Stimulated activated CD8-positive, alpha-beta memory T cell treated with anti-CD3 and anti-CD28 coated beads, Interleukin-12 subunit alpha, Interleukin-12 subunit beta, amount 100 ng/mL, for 1 hour (primary cell): Measurements from ENCODE around the gene RASA3.

Experiments used
- DNase-seq: peaks from one replicate; pipeline ENCODE4 v3.0.0-alpha.2; 2020; ENCODE audit warnings: low read depth

The RASA3 gene

DNA sequence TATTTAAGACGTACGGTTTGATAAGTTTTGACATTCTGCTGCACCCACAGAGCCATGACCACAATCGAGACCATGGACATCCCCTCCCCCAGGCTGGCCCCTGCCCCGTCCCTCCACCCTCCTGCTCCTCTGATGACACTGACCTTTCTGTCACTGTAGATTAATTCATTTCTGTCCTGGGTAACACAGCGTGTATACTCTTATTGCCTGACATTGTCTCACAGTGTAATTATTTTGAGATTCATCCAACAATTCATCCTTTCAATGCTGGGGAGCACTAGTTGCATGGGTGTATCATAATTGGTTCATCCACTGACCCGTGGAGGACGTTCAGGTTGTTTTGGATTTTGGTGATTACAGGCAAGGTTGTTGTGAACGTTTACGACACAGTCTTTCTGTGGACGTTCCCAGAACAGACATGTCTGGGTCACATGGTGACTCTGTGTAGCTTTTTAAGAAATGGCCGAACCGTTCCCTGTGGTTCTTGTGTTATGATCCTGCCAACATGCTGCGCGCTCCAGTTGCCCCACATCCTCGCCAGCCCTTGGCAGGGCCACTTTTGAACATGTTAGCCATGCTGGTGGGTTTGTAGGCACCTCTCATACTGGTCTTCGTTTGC, 200.5 kb downstream of the RASA3 start:
- no peak for DNase-seq

DNA sequence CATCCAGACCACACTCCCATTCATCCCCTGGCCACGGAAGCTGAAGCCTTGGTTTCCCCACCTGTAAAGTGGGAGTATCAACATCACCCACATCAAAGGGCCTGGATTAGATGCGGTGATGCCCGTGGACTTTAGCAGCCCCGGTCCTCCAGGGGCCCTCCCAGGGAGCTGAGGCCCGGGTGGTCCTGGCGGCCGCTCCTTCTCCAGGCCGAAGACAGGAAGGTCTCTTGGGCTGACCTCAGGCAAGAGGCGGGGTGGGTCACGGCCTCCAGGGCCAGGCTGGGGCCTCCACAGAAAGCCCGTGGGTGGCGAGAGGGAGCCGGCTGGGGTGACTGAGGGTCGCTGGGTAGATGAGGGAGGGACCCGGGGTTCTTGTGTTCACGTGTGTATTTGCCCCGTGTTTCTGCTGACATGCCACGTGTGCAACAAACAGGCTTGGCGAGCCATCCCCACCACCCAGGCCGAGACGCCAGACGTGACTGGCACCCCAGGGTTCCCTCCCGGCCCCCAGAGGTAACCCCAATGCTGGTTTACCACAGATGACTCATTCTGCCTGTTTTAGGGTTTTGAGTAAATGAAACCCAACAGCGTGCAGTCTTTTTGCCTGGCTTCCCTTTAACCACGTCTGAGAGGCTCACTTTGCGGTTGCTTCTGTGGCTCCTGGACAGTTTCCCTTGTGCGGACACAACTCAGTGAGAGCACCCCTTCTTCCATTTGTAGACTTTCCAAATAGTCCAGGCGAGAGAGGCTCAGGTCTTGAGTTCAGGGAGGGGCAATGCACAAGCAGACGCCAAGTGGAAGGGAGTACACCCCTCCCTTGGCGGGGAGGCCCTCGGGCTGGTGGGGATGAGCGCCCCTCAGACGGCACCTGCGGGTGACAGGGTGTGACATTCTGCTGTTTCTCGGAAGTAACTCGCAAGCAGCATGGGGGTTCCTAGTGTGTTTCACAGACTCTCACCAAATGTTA, 201.5 kb downstream of the RASA3 start:
- DNase-seq, result no peak

DNA sequence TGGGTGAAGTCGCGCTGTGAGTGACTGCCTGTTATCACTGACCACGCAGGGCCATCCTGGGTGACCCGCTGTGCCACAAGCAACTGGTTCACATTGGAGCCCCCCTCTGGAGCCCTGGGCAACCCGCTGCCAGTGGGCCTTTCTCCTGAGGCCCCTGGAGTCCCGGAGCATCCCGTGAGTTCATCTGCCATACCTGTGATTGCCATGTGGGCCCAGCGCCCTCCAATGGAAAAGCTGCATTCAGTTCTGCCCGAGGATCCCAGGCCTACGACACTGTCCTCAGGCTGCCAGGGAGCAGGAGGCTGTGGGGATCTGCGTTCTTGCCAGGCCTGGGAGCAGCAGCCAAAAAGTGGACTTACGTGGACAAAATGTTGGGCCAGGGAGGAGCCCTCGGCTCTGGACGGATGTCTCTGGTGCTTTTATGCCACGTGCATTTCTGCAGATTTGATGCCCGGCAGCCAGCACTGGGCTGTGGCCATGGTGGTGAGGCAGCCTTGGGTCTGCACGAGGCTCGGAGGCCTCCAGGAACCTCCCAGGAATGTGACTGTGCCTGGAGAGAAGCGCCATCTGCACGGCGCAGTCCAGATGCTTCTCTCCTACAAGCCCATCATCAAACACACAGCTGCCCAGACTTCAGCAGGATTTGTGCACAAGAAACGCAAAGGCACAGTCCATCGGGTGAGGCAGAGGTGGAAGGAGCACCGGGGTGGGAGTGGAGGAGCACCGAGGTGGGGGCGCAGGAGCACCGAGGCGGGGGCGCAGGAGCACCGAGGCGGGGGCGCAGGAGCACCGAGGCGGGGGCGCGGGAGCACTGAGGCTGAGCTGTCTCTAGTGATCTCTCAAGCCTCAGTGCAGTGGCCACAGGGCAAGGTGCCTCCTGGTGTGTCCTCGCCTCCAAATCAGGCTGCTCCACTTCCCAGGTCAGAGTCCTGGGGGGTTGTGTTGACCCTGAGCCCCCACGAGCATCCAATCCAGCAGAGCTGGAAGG, 202.5 kb downstream of the RASA3 start:
- no peak for DNase-seq

DNA sequence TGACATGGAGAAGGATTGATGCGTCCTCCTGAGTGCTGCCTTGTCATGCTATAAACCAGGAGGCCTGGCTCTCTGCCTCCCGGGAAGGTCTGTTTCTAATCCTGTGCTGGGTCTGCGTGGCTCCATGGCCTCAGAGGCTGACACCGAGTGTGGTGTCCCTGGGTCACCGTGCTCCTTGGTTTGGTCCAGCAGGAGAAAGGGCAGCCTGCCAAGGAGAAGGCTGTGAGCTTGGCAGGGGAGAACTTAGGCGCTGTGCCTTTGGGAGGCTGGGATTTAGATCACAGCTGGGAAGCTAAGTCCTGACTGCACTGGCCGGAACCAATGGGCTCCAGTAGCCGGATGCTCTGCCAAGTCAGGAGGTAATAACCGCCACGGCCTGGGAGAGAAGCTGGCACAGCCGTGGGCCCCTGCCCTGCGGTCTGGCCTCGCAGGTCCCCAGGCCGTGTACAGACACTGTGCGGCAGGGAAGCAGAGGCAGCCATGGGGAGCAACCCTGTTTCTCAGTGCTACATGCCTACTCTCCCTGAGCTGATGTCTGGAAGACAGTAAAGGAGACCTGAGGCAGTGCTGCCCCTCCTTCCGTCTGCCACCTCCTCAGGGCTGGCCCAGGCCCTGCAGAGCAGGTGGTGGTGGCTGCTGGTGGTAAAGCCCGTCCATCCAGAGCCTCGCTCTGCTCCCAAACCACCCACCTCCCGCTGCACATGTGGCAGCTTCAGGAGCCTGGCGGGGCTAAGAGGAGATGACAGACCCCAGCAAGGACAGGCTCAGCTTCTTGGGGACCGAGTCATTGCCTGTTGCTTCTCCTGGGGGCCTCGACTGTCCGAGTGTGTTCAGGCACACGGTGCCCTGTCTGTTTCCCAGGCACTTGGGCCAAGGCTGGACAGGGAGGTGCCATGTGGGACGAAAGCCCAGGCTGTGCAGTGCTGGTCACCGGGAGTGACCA, 203.5 kb downstream of the RASA3 start:
- DNase-seq, result no peak
